HepG2 (cell line): Measurements from ENCODE around the gene TIFAB. TPM values are rescaled to one million over a fixed set of nuclear protein-coding genes. Genes with fewer than 3 reads are reported as not detected.

ENCODE experiments used
- AKAP8 ChIP-seq: sonication (generic); formaldehyde crosslinking; IDR thresholded peaks from 2 replicates; pipeline ENCODE4 v1.5.1; 2020; ENCODE audit warnings: mild to moderate bottlenecking, missing genetic modification reagents
- ELF3 ChIP-seq: IDR thresholded peaks from 2 replicates; pipeline ENCODE4 v1.6.1; 2016; ENCODE audit warnings: missing genetic modification reagents, missing compliant biosample characterization
- KDM5B ChIP-seq: sonication (generic); formaldehyde crosslinking; IDR thresholded peaks from 2 replicates; pipeline ENCODE4 v1.4.0; 2020; ENCODE audit warnings: missing genetic modification reagents, mild to moderate bottlenecking, borderline replicate concordance
- KLF13 ChIP-seq: sonication (generic); formaldehyde crosslinking; IDR thresholded peaks from 2 replicates; pipeline ENCODE4 v1.4.0; 2020; ENCODE audit warnings: mild to moderate bottlenecking, missing genetic modification reagents
- POGZ ChIP-seq: sonication (generic); formaldehyde crosslinking; IDR thresholded peaks from 2 replicates; pipeline ENCODE4 v1.4.0; 2020; ENCODE audit warnings: mild to moderate bottlenecking, missing genetic modification reagents
- RXRB ChIP-seq: IDR thresholded peaks from 2 replicates; pipeline ENCODE4 v1.6.1; 2016; ENCODE audit warnings: borderline replicate concordance, missing genetic modification reagents, missing compliant biosample characterization
- SP5 ChIP-seq: IDR thresholded peaks from 2 replicates; pipeline ENCODE4 v1.6.1; 2016; ENCODE audit warnings: low read depth, borderline replicate concordance
- SPEN ChIP-seq: sonication (generic); formaldehyde crosslinking; IDR thresholded peaks from 2 replicates; pipeline ENCODE4 v1.5.1; 2020; ENCODE audit warnings: low read depth, mild to moderate bottlenecking, missing genetic modification reagents
- SYNCRIP ChIP-seq: fragments of 200-400 bp; formaldehyde crosslinking; IDR thresholded peaks from 2 replicates; pipeline ENCODE4 v1.6.1; 2018; ENCODE audit warnings: mild to moderate bottlenecking, low read depth, low read length; ENCODE audit not compliant: insufficient read depth
- XBP1 ChIP-seq: sonication (generic); formaldehyde crosslinking; IDR thresholded peaks from 2 replicates; pipeline ENCODE4 v1.5.0; 2020; ENCODE audit warnings: missing genetic modification reagents
- YEATS4 ChIP-seq: sonication (generic); formaldehyde crosslinking; IDR thresholded peaks from 2 replicates; pipeline ENCODE4 v1.4.0; 2020; ENCODE audit warnings: missing genetic modification reagents, borderline replicate concordance
- ZNF296 ChIP-seq: sonication (generic); formaldehyde crosslinking; conservative IDR thresholded peaks from 2 replicates; pipeline ENCODE4 v1.5.0; 2020; ENCODE audit warnings: mild to moderate bottlenecking, missing genetic modification reagents
- ZNF569 ChIP-seq: sonication (generic); formaldehyde crosslinking; IDR thresholded peaks from 2 replicates; pipeline ENCODE4 v1.5.0; 2020; ENCODE audit warnings: mild to moderate bottlenecking, missing genetic modification reagents, moderate library complexity, borderline replicate concordance
- ZNF670 ChIP-seq: sonication (generic); formaldehyde crosslinking; IDR thresholded peaks from 2 replicates; pipeline ENCODE4 v1.8.0; 2022; ENCODE audit warnings: mild to moderate bottlenecking, missing genetic modification reagents, borderline replicate concordance
- ZSCAN30 ChIP-seq: sonication (generic); formaldehyde crosslinking; IDR thresholded peaks from 2 replicates; pipeline ENCODE4 v1.5.0; 2020; ENCODE audit warnings: mild to moderate bottlenecking, missing genetic modification reagents
- polyA plus RNA-seq, 8 experiments: library from polyadenylated mRNA; depleted of rRNA in 3 of 8; stranded (reverse) in 7 of 8; unstranded in 1 of 8; fragments of >200 nt; fragmentation: Illumina TruSeq in 4 of 8; extraction: Trizol in 4 of 8; gene quantifications; 2 replicates each; pipeline versions ENCODE4 v1.2.1 to v1.2.3, GENCODE V29; 2011 to 2016; ENCODE audit warnings: low read depth in 4 of 8, missing spikeins in 1 of 8, mixed read lengths in 1 of 8; ENCODE audit not compliant: insufficient read depth in 1 of 8
- total RNA-seq, 5 experiments: library from RNA; depleted of rRNA; stranded (reverse); fragments of >200 nt; fragmentation: Illumina TruSeq; extraction: Trizol; gene quantifications; 2 replicates each; pipeline ENCODE4 v1.2.3, GENCODE V29; 2016; ENCODE audit warnings: low read depth in 1 of 5
- TF ChIP-seq, protein P1 (sequence below): sonication (generic); formaldehyde crosslinking; IDR thresholded peaks from 2 replicates; pipeline ENCODE4 v1.5.0; 2020; ENCODE audit warnings: missing genetic modification reagents
- TF ChIP-seq, protein P2 (sequence below): sonication (generic); formaldehyde crosslinking; IDR thresholded peaks from 2 replicates; pipeline ENCODE4 v1.5.0; 2020; ENCODE audit warnings: mild to moderate bottlenecking, missing genetic modification reagents
- TF ChIP-seq, protein P3 (sequence below): fragments of 450-650 bp; IDR thresholded peaks from 2 replicates; pipeline ENCODE4 v1.6.1; 2017
- TF ChIP-seq, protein P4 (sequence below): sonication (generic); formaldehyde crosslinking; IDR thresholded peaks from 2 replicates; pipeline ENCODE4 v1.4.0; 2020; ENCODE audit warnings: missing genetic modification reagents, borderline replicate concordance
- TF ChIP-seq, protein P5 (sequence below): sonication (generic); formaldehyde crosslinking; conservative IDR thresholded peaks from 2 replicates; pipeline ENCODE4 v1.8.0; 2022; ENCODE audit warnings: low read depth, missing genetic modification reagents
- TF ChIP-seq, protein P6 (sequence below): sonication (generic); formaldehyde crosslinking; IDR thresholded peaks from 2 replicates; pipeline ENCODE4 v1.5.0; 2020; ENCODE audit warnings: missing genetic modification reagents

The TIFAB gene
- total and polyA plus RNA-seq, 2 of the 13 experiments (the other 11 are each of a cell fraction or from before 2014, with no cell fraction given) = not detected

DNA sequence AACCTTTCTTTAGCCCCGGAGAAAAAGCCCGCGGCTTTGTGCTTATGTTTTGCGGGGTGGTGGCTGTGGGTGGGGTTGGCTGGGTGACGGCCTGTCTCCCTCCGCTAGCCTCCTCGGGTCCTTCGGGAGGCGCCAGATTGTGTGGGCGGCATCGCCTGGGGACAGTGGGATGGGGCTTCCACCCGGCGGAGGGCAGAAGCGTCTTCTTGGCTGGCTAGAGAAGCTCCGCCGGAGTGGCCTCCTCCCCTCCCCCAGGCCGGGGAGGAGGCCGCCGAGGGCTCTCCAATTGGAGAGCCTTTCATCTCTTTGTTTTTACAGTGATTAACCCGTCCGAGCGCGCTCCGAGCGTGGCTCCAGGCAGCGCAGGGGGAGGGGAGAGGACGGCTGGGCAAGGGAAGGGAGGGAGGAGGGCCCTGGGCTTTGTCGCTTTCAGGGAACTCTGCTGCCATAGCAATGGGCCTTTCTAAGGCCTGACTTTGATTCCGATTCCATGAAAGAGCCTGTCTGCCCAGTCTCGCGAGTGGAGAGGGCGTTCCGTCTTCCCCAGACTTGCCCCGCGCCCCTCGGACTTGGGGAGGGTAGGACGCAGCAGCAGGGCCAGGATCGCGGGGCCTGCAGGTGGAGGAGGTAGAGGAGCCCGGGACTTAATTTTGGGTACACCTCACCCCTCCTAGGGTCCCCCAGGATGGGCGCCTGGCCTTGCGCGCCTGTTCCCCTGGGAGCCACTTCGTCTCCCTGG lies 36.7 kb upstream of the TIFAB start (continued):
- TF ChIP-seq, protein P1, sequence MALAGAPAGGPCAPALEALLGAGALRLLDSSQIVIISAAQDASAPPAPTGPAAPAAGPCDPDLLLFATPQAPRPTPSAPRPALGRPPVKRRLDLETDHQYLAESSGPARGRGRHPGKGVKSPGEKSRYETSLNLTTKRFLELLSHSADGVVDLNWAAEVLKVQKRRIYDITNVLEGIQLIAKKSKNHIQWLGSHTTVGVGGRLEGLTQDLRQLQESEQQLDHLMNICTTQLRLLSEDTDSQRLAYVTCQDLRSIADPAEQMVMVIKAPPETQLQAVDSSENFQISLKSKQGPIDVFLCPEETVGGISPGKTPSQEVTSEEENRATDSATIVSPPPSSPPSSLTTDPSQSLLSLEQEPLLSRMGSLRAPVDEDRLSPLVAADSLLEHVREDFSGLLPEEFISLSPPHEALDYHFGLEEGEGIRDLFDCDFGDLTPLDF (CRISPR knock-in tag) = no peak
- TF ChIP-seq YEATS4 (CRISPR knock-in tag) (no peak; the same call in 1 of the 2 replicates), AKAP8 (no peak), XBP1 (CRISPR knock-in tag) (no peak), ZNF569 (CRISPR knock-in tag) (no peak), ZSCAN30 (CRISPR knock-in tag) (no peak), SPEN (no peak), ELF3 (CRISPR knock-in tag) (0 out of 2 replicates have a peak, but pooled peaks have one; percentile 18), POGZ (no peak), KDM5B (CRISPR knock-in tag) (no peak), ZNF296 (CRISPR knock-in tag) (no peak), ZNF670 (CRISPR knock-in tag) (no peak), SYNCRIP (no peak), SP5 (CRISPR knock-in tag) (peak; percentile 50; the same call in 1 of the 2 replicates), KLF13 (CRISPR knock-in tag) (no peak), RXRB (no peak)
- TF ChIP-seq, protein P2, sequence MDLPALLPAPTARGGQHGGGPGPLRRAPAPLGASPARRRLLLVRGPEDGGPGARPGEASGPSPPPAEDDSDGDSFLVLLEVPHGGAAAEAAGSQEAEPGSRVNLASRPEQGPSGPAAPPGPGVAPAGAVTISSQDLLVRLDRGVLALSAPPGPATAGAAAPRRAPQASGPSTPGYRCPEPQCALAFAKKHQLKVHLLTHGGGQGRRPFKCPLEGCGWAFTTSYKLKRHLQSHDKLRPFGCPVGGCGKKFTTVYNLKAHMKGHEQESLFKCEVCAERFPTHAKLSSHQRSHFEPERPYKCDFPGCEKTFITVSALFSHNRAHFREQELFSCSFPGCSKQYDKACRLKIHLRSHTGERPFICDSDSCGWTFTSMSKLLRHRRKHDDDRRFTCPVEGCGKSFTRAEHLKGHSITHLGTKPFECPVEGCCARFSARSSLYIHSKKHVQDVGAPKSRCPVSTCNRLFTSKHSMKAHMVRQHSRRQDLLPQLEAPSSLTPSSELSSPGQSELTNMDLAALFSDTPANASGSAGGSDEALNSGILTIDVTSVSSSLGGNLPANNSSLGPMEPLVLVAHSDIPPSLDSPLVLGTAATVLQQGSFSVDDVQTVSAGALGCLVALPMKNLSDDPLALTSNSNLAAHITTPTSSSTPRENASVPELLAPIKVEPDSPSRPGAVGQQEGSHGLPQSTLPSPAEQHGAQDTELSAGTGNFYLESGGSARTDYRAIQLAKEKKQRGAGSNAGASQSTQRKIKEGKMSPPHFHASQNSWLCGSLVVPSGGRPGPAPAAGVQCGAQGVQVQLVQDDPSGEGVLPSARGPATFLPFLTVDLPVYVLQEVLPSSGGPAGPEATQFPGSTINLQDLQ (CRISPR knock-in tag) = no peak
- TF ChIP-seq, protein P3, sequence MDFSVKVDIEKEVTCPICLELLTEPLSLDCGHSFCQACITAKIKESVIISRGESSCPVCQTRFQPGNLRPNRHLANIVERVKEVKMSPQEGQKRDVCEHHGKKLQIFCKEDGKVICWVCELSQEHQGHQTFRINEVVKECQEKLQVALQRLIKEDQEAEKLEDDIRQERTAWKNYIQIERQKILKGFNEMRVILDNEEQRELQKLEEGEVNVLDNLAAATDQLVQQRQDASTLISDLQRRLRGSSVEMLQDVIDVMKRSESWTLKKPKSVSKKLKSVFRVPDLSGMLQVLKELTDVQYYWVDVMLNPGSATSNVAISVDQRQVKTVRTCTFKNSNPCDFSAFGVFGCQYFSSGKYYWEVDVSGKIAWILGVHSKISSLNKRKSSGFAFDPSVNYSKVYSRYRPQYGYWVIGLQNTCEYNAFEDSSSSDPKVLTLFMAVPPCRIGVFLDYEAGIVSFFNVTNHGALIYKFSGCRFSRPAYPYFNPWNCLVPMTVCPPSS = no peak
- TF ChIP-seq, protein P4, sequence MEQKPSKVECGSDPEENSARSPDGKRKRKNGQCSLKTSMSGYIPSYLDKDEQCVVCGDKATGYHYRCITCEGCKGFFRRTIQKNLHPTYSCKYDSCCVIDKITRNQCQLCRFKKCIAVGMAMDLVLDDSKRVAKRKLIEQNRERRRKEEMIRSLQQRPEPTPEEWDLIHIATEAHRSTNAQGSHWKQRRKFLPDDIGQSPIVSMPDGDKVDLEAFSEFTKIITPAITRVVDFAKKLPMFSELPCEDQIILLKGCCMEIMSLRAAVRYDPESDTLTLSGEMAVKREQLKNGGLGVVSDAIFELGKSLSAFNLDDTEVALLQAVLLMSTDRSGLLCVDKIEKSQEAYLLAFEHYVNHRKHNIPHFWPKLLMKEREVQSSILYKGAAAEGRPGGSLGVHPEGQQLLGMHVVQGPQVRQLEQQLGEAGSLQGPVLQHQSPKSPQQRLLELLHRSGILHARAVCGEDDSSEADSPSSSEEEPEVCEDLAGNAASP (CRISPR knock-in tag) = 0 out of 2 replicates have a peak, but pooled peaks have one; percentile 15
- TF ChIP-seq, protein P5, sequence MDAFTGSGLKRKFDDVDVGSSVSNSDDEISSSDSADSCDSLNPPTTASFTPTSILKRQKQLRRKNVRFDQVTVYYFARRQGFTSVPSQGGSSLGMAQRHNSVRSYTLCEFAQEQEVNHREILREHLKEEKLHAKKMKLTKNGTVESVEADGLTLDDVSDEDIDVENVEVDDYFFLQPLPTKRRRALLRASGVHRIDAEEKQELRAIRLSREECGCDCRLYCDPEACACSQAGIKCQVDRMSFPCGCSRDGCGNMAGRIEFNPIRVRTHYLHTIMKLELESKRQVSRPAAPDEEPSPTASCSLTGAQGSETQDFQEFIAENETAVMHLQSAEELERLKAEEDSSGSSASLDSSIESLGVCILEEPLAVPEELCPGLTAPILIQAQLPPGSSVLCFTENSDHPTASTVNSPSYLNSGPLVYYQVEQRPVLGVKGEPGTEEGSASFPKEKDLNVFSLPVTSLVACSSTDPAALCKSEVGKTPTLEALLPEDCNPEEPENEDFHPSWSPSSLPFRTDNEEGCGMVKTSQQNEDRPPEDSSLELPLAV (CRISPR knock-in tag) = no peak
- TF ChIP-seq, protein P6, sequence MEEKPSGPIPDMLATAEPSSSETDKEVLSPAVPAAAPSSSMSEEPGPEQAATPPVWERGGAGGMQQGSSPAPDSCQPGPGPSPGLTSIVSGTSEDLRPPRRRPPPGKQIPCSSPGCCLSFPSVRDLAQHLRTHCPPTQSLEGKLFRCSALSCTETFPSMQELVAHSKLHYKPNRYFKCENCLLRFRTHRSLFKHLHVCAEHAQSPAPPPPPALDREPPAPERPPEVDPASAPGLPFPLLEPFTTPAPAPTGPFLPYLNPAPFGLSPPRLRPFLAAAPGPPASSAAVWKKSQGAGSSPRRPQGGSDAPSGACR = no peak
